ENCODE results near the gene PGM5.

- no peak for TF ChIP-seq CTCF (IDR thresholded peaks at IDR 0.05)
- no peak for TF ChIP-seq POLR2A (IDR thresholded peaks at IDR 0.05)
Observed at GRCh38 chr9:68446836-68447235, 90.4 kb downstream of the PGM5 start.

Measured in gastroesophageal sphincter (tissue), 3 donors.